ENCODE measurements around the gene PIK3CG.
"Not testable (repeated sequence)": the region's sequence is repeated elsewhere in the genome, so short reads cannot be mapped to it uniquely, and the experiment has no call there.

The PIK3CG gene

GRCh38 chr7:106944035-106944665 lies 79.1 kb downstream of the PIK3CG start:
- DNase-seq = no peak

- no peak for DNase-seq
These were observed 82.2 kb downstream of the PIK3CG start for GRCh38 chr7:106947244-106947728.

GRCh38 chr7:106952001-106952657 lies 87.0 kb downstream of the PIK3CG start:
- DNase-seq = no peak

- DNase-seq = no peak
These were observed 87.7 kb downstream of the PIK3CG start for GRCh38 chr7:106952658-106953231.

GRCh38 chr7:106954840-106955239 lies 89.8 kb downstream of the PIK3CG start:
- DNase-seq = no peak

GRCh38 chr7:106955857-106956256 lies 90.8 kb downstream of the PIK3CG start:
- DNase-seq = not testable (repeated sequence)
